ENCODE data around the gene GRIK3. TPM values are rescaled to one million over a fixed set of nuclear protein-coding genes. Genes with fewer than 3 reads are reported as not detected.

Gene GRIK3
- total RNA-seq, 1 donor from 2014 or later, result not detected

- H3K36me3 Mint-ChIP-seq, result no peaks in the 10 kb centered on the region
Observed at GRCh38 chr1:36794460-36794859, 239.9 kb downstream of the GRIK3 start.

DNA sequence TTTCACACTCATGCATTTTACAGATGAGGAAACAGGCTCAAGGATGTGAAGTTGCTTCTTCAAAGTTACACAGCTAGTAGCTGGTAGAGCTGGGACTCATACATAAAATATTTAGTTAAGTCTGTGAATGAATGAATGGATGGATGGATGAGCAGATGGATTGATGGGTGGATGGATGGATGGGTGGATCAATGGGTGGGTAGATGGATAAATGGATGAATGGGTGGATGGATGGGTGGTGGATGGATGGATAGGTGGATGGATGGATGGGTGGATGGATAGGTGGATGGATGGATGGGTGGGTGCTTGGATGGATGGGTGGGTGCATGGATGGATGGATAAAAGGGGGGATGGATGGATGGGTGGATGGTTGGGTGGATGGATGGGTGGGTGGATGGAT lies 240.9 kb downstream of the GRIK3 start:
- Mint-ChIP-seq H3K27me3 (ENCODE audit: low read depth) (peaks cover 19% of the 10 kb centered on the region), H3K27ac (no peak overlapping the region), H3K36me3 (no peaks in the 10 kb centered on the region), H3K9me3 (no peaks in the 10 kb centered on the region), H3K4me3 (no peak overlapping the region), H3K4me1 (no peaks in the 10 kb centered on the region)
- TF ChIP-seq, protein P1, sequence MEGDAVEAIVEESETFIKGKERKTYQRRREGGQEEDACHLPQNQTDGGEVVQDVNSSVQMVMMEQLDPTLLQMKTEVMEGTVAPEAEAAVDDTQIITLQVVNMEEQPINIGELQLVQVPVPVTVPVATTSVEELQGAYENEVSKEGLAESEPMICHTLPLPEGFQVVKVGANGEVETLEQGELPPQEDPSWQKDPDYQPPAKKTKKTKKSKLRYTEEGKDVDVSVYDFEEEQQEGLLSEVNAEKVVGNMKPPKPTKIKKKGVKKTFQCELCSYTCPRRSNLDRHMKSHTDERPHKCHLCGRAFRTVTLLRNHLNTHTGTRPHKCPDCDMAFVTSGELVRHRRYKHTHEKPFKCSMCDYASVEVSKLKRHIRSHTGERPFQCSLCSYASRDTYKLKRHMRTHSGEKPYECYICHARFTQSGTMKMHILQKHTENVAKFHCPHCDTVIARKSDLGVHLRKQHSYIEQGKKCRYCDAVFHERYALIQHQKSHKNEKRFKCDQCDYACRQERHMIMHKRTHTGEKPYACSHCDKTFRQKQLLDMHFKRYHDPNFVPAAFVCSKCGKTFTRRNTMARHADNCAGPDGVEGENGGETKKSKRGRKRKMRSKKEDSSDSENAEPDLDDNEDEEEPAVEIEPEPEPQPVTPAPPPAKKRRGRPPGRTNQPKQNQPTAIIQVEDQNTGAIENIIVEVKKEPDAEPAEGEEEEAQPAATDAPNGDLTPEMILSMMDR (IDR thresholded peaks at IDR 0.05; ENCODE audit: unreplicated experiment), result no peak
- DNase-seq (ENCODE audit: low spot score in 2 of 2, unreplicated experiment in 2 of 2), result no peak

More at GRCh38 chr1:36794460-36794859, 239.9 kb downstream of the GRIK3 start:
- H3K4me1 Mint-ChIP-seq, result no peaks in the 10 kb centered on the region
- TF ChIP-seq, protein P1 (IDR thresholded peaks at IDR 0.05; ENCODE audit: unreplicated experiment), result no peak
- DNase-seq (ENCODE audit: low spot score in 2 of 2, unreplicated experiment in 2 of 2), result no peak
- H3K9me3 Mint-ChIP-seq, result no peaks in the 10 kb centered on the region
- H3K4me3 Mint-ChIP-seq, result no peak overlapping the region
- H3K27ac Mint-ChIP-seq, result no peak overlapping the region
- peaks cover 12% of the 10 kb centered on the region for H3K27me3 Mint-ChIP-seq (ENCODE audit: low read depth)

- DNase-seq (ENCODE audit: low spot score in 2 of 2, unreplicated experiment in 2 of 2), result no peak
- H3K27ac Mint-ChIP-seq, result no peak overlapping the region
- H3K9me3 Mint-ChIP-seq, result no peaks in the 10 kb centered on the region
- no peaks in the 10 kb centered on the region for H3K36me3 Mint-ChIP-seq
- H3K4me3 Mint-ChIP-seq, result no peak overlapping the region
- peaks cover 28% of the 10 kb centered on the region for H3K27me3 Mint-ChIP-seq (ENCODE audit: low read depth)
- H3K4me1 Mint-ChIP-seq, result no peaks in the 10 kb centered on the region
- TF ChIP-seq, protein P1 (IDR thresholded peaks at IDR 0.05; ENCODE audit: unreplicated experiment), result no peak
Observed at GRCh38 chr1:36792292-36792691, 242.0 kb downstream of the GRIK3 start.

GRCh38 chr1:36790191-36790590 lies 244.1 kb downstream of the GRIK3 start:
- no peak overlapping the region for H3K27ac Mint-ChIP-seq
- no peaks in the 10 kb centered on the region for H3K36me3 Mint-ChIP-seq
- no peak for DNase-seq (ENCODE audit: low spot score in 2 of 2, unreplicated experiment in 2 of 2)
- H3K4me1 Mint-ChIP-seq, result no peaks in the 10 kb centered on the region
- peaks cover 49% of the 10 kb centered on the region for H3K27me3 Mint-ChIP-seq (ENCODE audit: low read depth)
- H3K9me3 Mint-ChIP-seq, result no peaks in the 10 kb centered on the region
- TF ChIP-seq, protein P1 (IDR thresholded peaks at IDR 0.05; ENCODE audit: unreplicated experiment), result no peak
- no peak overlapping the region for H3K4me3 Mint-ChIP-seq

DNA sequence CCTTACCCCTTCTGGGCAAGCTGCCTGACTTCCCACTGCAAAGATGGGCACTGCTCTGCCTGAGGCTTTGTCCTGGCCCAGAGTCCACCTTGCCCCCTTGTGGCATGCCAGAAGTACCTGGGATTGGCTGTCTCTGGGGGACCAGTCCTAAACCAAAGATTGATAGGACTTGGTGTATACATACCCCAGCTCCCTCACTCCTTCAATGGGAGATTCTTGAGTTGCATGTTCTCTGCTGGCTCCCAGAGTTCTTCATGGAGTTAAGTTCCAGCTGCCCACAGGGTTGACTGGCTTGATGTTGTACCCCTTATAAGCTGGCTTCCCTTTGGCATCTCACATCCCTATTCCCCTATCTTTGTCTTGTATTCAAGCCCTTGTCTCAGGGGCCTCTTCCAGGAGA lies 244.8 kb downstream of the GRIK3 start:
- H3K36me3 Mint-ChIP-seq, result no peaks in the 10 kb centered on the region
- no peak overlapping the region for H3K27ac Mint-ChIP-seq
- no peak for DNase-seq (ENCODE audit: low spot score in 2 of 2, unreplicated experiment in 2 of 2)
- TF ChIP-seq, protein P1 (IDR thresholded peaks at IDR 0.05; ENCODE audit: unreplicated experiment), result no peak
- no peak overlapping the region for H3K4me3 Mint-ChIP-seq
- H3K4me1 Mint-ChIP-seq, result no peaks in the 10 kb centered on the region
- H3K27me3 Mint-ChIP-seq (ENCODE audit: low read depth), result peaks cover 55% of the 10 kb centered on the region
- no peaks in the 10 kb centered on the region for H3K9me3 Mint-ChIP-seq
